ENCODE data around the gene CD1E. TPM values are rescaled to one million over a fixed set of nuclear protein-coding genes. Genes with fewer than 3 reads are reported as not detected.

The CD1E gene
- total RNA-seq, 2 donors from 2014 or later: not detected

DNA sequence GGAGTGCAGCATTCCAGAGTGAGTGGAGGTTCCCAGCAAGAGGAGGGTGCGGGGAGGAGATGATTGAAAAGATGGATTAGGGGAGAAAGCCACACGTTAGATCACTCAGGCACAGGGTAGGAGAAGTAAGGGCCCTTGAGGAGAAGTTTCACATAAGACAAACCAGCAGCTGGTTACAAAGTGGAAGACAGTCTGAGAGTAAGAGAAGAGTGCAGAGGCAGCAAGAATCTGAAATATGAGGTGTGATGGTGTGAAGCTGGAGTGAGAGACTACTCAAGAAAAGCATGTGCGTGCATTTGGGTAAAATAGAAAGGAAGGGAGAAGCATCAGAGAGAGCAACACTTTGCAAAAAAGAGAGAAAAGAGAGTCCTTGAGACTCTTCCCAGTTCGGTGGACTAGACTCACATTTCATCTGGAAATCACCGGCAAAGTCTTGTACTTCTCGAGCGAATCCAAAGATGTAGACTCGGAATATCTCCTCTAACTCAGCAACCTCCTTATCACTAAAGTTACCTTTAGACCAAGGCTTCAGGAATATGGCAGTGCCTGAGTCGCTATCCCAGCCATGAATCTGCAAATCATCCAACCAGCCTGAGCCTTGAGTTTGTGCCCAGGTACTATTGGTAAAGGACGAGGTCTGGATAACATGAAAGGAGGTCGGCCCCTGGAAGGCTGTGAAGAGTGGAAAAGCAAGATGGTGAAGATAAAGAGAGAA, 23.1 kb upstream of the CD1E start:
- no peaks in the 10 kb centered on the region for H3K9me3 ChIP-seq (ENCODE audit: control insufficient read depth, low read length)
- H3K36me3 Mint-ChIP-seq (ENCODE audit: low read depth): no peaks in the 10 kb centered on the region
- H3K4me3 ChIP-seq (ENCODE audit: low read length): no peak overlapping the region
- H3K36me3 ChIP-seq (ENCODE audit: control insufficient read depth, insufficient read depth, low read length): no peaks in the 10 kb centered on the region
- H3K9me3 Mint-ChIP-seq: no peaks in the 10 kb centered on the region
- no peaks in the 10 kb centered on the region for H3K27me3 ChIP-seq (ENCODE audit: control insufficient read depth, insufficient read depth, low read length, poor library complexity, severe bottlenecking)
- no peak overlapping the region for H3K9ac ChIP-seq (ENCODE audit: extremely low read depth, low read length, poor library complexity, severe bottlenecking)
- H3K4me1 Mint-ChIP-seq: no peaks in the 10 kb centered on the region
- TF ChIP-seq, protein P1, sequence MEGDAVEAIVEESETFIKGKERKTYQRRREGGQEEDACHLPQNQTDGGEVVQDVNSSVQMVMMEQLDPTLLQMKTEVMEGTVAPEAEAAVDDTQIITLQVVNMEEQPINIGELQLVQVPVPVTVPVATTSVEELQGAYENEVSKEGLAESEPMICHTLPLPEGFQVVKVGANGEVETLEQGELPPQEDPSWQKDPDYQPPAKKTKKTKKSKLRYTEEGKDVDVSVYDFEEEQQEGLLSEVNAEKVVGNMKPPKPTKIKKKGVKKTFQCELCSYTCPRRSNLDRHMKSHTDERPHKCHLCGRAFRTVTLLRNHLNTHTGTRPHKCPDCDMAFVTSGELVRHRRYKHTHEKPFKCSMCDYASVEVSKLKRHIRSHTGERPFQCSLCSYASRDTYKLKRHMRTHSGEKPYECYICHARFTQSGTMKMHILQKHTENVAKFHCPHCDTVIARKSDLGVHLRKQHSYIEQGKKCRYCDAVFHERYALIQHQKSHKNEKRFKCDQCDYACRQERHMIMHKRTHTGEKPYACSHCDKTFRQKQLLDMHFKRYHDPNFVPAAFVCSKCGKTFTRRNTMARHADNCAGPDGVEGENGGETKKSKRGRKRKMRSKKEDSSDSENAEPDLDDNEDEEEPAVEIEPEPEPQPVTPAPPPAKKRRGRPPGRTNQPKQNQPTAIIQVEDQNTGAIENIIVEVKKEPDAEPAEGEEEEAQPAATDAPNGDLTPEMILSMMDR (conservative IDR thresholded peaks at IDR 0.05): no peak
- 87 to 88% methylated on average over 6 to 11 of the region's 11 CpGs for WGBS, 2 experiments (ENCODE audit: insufficient coverage in 1 of 2, insufficient read length in 1 of 2)
- H3K4me1 ChIP-seq (ENCODE audit: control insufficient read depth, insufficient read depth, low read length): no peaks in the 10 kb centered on the region
- H3K27ac Mint-ChIP-seq: no peak overlapping the region
- H3K27ac ChIP-seq (ENCODE audit: low read depth, low read length): no peak overlapping the region
- DNase-seq: no peak
- H3K27me3 Mint-ChIP-seq (ENCODE audit: insufficient read depth): no peaks in the 10 kb centered on the region
- no peak overlapping the region for H3K4me3 Mint-ChIP-seq

DNA sequence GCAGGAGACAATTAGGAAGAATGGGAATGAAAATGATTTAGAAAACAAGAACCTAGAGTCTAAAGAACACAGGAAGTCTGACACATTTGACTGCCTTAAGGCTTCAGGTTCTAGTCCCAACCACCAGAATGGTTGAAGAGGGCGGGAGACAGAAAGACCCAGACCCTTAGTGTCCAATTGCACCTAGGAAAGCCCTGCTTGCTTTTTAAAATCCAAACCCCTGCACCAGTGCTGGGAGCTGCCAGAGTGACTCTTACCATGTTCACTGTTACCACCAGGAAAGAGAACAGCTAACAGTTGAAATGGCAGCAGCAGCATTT, 22.6 kb upstream of the CD1E start:
- WGBS, 2 experiments (ENCODE audit: insufficient coverage in 1 of 2, insufficient read length in 1 of 2): 83 to 85% methylated on average over 1 of the region's 1 CpG
- Histone ChIP-seq H3K9ac (ENCODE audit: extremely low read depth, low read length, poor library complexity, severe bottlenecking) (no peak overlapping the region), H3K9me3 (ENCODE audit: control insufficient read depth, low read length) (no peaks in the 10 kb centered on the region), H3K27ac (ENCODE audit: low read depth, low read length) (no peak overlapping the region), H3K4me1 (ENCODE audit: control insufficient read depth, insufficient read depth, low read length) (no peaks in the 10 kb centered on the region), H3K4me3 (ENCODE audit: low read length) (no peak overlapping the region), H3K36me3 (ENCODE audit: control insufficient read depth, insufficient read depth, low read length) (no peaks in the 10 kb centered on the region), H3K27me3 (ENCODE audit: control insufficient read depth, insufficient read depth, low read length, poor library complexity, severe bottlenecking) (no peaks in the 10 kb centered on the region)
- Mint-ChIP-seq H3K4me1 (no peaks in the 10 kb centered on the region), H3K4me3 (no peak overlapping the region), H3K36me3 (ENCODE audit: low read depth) (no peaks in the 10 kb centered on the region), H3K9me3 (no peaks in the 10 kb centered on the region), H3K27me3 (ENCODE audit: insufficient read depth) (no peaks in the 10 kb centered on the region), H3K27ac (no peak overlapping the region)
- no peak for DNase-seq
- TF ChIP-seq, protein P1 (conservative IDR thresholded peaks at IDR 0.05): no peak

DNA sequence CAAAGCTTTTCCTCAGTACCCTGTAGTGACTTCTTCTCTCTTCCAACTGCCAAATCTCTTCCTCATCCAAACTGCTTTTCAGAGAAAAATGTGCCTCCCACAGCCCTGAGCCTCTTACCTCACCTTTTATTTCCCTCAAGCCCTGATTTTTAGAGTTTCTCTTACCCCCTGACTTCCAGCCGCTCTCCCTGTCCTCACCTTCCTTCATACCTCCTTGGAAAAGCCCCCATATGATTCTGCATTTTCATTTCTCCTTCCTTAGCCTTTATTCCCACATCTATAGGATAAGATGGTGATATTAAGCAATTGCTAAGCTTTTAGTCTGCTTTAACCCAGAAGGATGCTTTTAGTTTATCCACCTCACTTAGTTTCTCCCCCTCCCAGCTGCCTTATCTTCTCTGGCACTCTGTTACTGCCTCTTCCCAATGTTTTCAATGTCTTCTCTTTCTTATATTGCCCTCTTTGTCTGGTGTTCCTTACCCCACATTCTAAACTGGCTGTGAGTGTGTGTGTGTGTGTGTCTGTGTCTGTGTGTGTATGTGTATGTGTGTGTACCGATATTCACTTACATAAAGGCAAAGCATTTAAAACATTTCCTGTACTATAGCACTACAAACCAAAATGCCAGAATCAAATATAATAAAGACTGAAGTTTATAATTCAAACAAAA, 22.1 kb upstream of the CD1E start, which contains the start of gene CD1B:
Gene CD1B, minus strand, starts transcription at position 51 of the 670 bp plus-strand sequence. CDS start 108 bp downstream, outside the sequence.
- TF ChIP-seq, protein P1 (conservative IDR thresholded peaks at IDR 0.05): no peak
- no peaks in the 10 kb centered on the region for H3K9me3 Mint-ChIP-seq
- Histone ChIP-seq H3K36me3 (ENCODE audit: control insufficient read depth, insufficient read depth, low read length) (no peaks in the 10 kb centered on the region), H3K27ac (ENCODE audit: low read depth, low read length) (no peak within 1 kb of the TSS), H3K4me3 (ENCODE audit: low read length) (no peak within 1 kb of the TSS), H3K9me3 (ENCODE audit: control insufficient read depth, low read length) (no peaks in the 10 kb centered on the region), H3K9ac (ENCODE audit: extremely low read depth, low read length, poor library complexity, severe bottlenecking) (no peak within 1 kb of the TSS), H3K4me1 (ENCODE audit: control insufficient read depth, insufficient read depth, low read length) (no peaks in the 10 kb centered on the region), H3K27me3 (ENCODE audit: control insufficient read depth, insufficient read depth, low read length, poor library complexity, severe bottlenecking) (no peaks in the 10 kb centered on the region)
- H3K27me3 Mint-ChIP-seq (ENCODE audit: insufficient read depth): no peaks in the 10 kb centered on the region
- H3K36me3 Mint-ChIP-seq (ENCODE audit: low read depth): no peaks in the 10 kb centered on the region
- H3K4me3 Mint-ChIP-seq: no peak within 1 kb of the TSS
- DNase-seq: no peak
- 93% methylated on average over 1 of the region's 2 CpGs; no CpG with 5 or more reads in 1 of the 2 experiments for WGBS, 2 experiments (ENCODE audit: insufficient coverage in 1 of 2, insufficient read length in 1 of 2)
- no peak within 1 kb of the TSS for H3K27ac Mint-ChIP-seq
- no peaks in the 10 kb centered on the region for H3K4me1 Mint-ChIP-seq

All from endodermal cell (in vitro differentiated cells).